Left lung (tissue), 10 donors: ENCODE measurements around the gene SLC34A3. TPM values are rescaled to one million over a fixed set of nuclear protein-coding genes. Genes with fewer than 3 reads are reported as not detected.

ENCODE experiments used
- ATAC-seq: fragments of 200-7000 bp; cut with Tn5 transposase; one replicate; pipeline ENCODE4 v1.9.1; 2020; ENCODE audit warnings: moderate library complexity
- DNase-seq, 4 donors: peaks; one replicate each; pipeline ENCODE4 v3.0.0-alpha.2; 2013 to 2020
- H3K27ac ChIP-seq, 2 donors: fragments of 200-600 bp; sonication (generic) in 1 of 2; one replicate each; pipeline versions ENCODE4 v1.5.0 to v1.8.0; 2020 to 2021
- H3K27me3 ChIP-seq, 2 donors: fragments of 200-600 bp; sonication (generic) in 1 of 2; one replicate each; pipeline versions ENCODE4 v1.5.0 to v1.8.0; 2020 to 2021
- H3K36me3 ChIP-seq, 2 donors: fragments of 200-600 bp; sonication (generic) in 1 of 2; one replicate each; pipeline versions ENCODE4 v1.5.0 to v1.8.0; 2020 to 2021
- H3K4me1 ChIP-seq, 2 donors: fragments of 200-600 bp; one replicate each; pipeline ENCODE4 v1.8.0; 2021
- H3K4me3 ChIP-seq, 2 donors: fragments of 200-600 bp; sonication (generic) in 1 of 2; one replicate each; pipeline versions ENCODE4 v1.5.0 to v1.8.0; 2020 to 2021; ENCODE audit warnings: mild to moderate bottlenecking in 1 of 2
- H3K9me3 ChIP-seq, 2 donors: fragments of 200-600 bp; sonication (generic) in 1 of 2; one replicate each; pipeline versions ENCODE4 v1.5.0 to v1.8.0; 2020 to 2021
- CTCF ChIP-seq, 2 donors: fragments of 200-600 bp; sonication (generic) in 1 of 2; IDR thresholded peaks; one replicate each; pipeline versions ENCODE4 v1.5.0 to v1.8.0; 2021; ENCODE audit warnings: antibody characterized with exemption in 2 of 2
- intact Hi-C, 2 donors: fragments of 100-400 bp; cut with DNase I; formaldehyde crosslinking; loops; one replicate each; pipeline versions ENCODE4 v1.11.2 to v1.14.2; 2022
- polyA plus RNA-seq, 6 donors: library from polyadenylated mRNA; unstranded; fragments of 120-200 nt; gene quantifications; one replicate each; pipeline ENCODE4 v1.2.1, GENCODE V29; 2013; ENCODE audit not compliant: insufficient read length in 6 of 6
- total RNA-seq, 2 donors: library from RNA; stranded (reverse); fragmentation: NEBNext Ultra II Directional; extraction: Animal tissue kit (Norgen Biotek cat#: 25700); gene quantifications; one replicate each; pipeline ENCODE4 v1.2.1, GENCODE V29; 2021
- donor health status: DM: no; HTN: yes; CAD: no.
- donor health status: DM: no; HTN: no; CAD: no.

SLC34A3 gene
- total and polyA plus RNA-seq, 8 donors = 0.12 to 2.8 (median 1.7) TPM; not detected in 1

- no peak overlapping the region for H3K27ac ChIP-seq
- no peak for TF ChIP-seq CTCF (IDR thresholded peaks at IDR 0.05)
- ATAC-seq = no peak
These were observed 10.2 kb upstream of the SLC34A3 start for GRCh38 chr9:137220317-137221094.

GRCh38 chr9:137221095-137221505, 9.6 kb upstream of the SLC34A3 start:
- no peak for ATAC-seq
- peak overlapping the region in 1 of 2 donors; percentile 31 for H3K4me3 ChIP-seq
- no peaks in the 10 kb centered on the region for H3K9me3 ChIP-seq

More at GRCh38 chr9:137220317-137221094, 10.2 kb upstream of the SLC34A3 start:
- DNase-seq = no peak
- Histone ChIP-seq H3K27me3 (peaks cover 0 to 18% of the 10 kb centered on the region in 2 donors), H3K9me3 (no peaks in the 10 kb centered on the region), H3K4me1 (peaks cover 16 to 58% of the 10 kb centered on the region in 2 donors), H3K4me3 (no peak overlapping the region), H3K36me3 (peaks cover 0 to 14% of the 10 kb centered on the region in 2 donors)
- intact Hi-C loops = no loop called here

GRCh38 chr9:137221506-137222111, 9.1 kb upstream of the SLC34A3 start:
- no peak for TF ChIP-seq CTCF (IDR thresholded peaks at IDR 0.05)
- Histone ChIP-seq H3K27me3 (peaks cover 0 to 20% of the 10 kb centered on the region in 2 donors), H3K27ac (no peak overlapping the region), H3K4me3 (peak overlapping the region; percentile 11 to 31), H3K9me3 (no peaks in the 10 kb centered on the region), H3K4me1 (peaks cover 16 to 64% of the 10 kb centered on the region in 2 donors), H3K36me3 (peaks cover 0 to 3% of the 10 kb centered on the region in 2 donors)
- intact Hi-C loops = no loop called here
- ATAC-seq = no peak
- DNase-seq = no peak

More at GRCh38 chr9:137221095-137221505, 9.6 kb upstream of the SLC34A3 start:
- peaks cover 0 to 18% of the 10 kb centered on the region in 2 donors for H3K27me3 ChIP-seq
- DNase-seq = no peak
- H3K36me3 ChIP-seq = peaks cover 0 to 8% of the 10 kb centered on the region in 2 donors
- TF ChIP-seq CTCF (IDR thresholded peaks at IDR 0.05) = no peak
- H3K27ac ChIP-seq = no peak overlapping the region
- intact Hi-C loops = no loop called here
- peaks cover 16 to 60% of the 10 kb centered on the region in 2 donors for H3K4me1 ChIP-seq

- no peak for TF ChIP-seq CTCF (IDR thresholded peaks at IDR 0.05)
- ATAC-seq (peak; percentile 2), DNase-seq (no peak)
- H3K4me1 ChIP-seq = peaks cover 17 to 63% of the 10 kb centered on the region in 2 donors
- intact Hi-C loops = no loop called here
- H3K9me3 ChIP-seq = no peaks in the 10 kb centered on the region
- H3K27me3 ChIP-seq = peaks cover 0 to 29% of the 10 kb centered on the region in 2 donors
- H3K27ac ChIP-seq = peak within 1 kb of the TSS; percentile 86 to 90
- peak within 1 kb of the TSS; percentile 47 to 70 for H3K4me3 ChIP-seq
- H3K36me3 ChIP-seq = no peaks in the 10 kb centered on the region
These were observed 8.3 kb upstream of the SLC34A3 start, which contains the start of gene RNF208 for GRCh38 chr9:137222190-137223077. TSS of gene RNF208 (minus strand) at chr9:137222240. CDS start at chr9:137221212, 1,028 bp downstream.
